ENCODE data around the gene TPTE.
"Not testable (repeated sequence)": the region's sequence is repeated elsewhere in the genome, so short reads cannot be mapped to it uniquely, and the experiment has no call there.

DNA sequence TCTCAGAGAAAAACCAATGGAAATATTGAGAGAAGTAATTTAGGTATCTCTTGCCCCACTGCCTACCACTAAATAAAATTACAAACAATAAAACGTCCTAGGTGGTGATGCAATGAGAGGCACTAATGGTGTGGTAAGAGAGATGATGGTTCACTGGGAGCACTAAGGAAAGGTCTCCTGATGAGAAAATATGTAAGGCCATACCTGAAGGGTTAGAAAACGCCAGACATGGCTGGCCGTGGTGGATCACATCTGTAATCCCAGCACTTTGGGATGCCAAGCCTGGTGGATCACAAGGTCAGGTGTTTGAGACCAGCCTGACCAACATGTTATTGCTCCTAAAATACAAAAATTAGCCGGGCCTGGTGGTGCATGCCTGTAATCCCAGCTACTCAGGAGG is 41.5 kb upstream of the TPTE start:
- TF ChIP-seq TARDBP (IDR thresholded peaks at IDR 0.05); BHLHE40 (IDR thresholded peaks at IDR 0.05; ENCODE audit: borderline replicate concordance); HDGF (IDR thresholded peaks at IDR 0.05; ENCODE audit: borderline replicate concordance): not testable (repeated sequence)

Measured in HEK293T (cell line).